VCaP (cell line): ENCODE measurements around the gene SRD5A1.

Experiments
- H3K27ac ChIP-seq: fragments of 450-650 bp; 2 replicates; pipeline ENCODE4 v1.5.1; 2017
- CTCF ChIP-seq: fragments of 450-650 bp; conservative IDR thresholded peaks from 2 replicates; pipeline ENCODE4 v1.5.1; 2017; ENCODE audit warnings: mild to moderate bottlenecking, moderate library complexity

Gene SRD5A1

GRCh38 chr5:6721442-6721841 lies 88.2 kb downstream of the SRD5A1 start:
- H3K27ac ChIP-seq, result no peak overlapping the region
- no peak for TF ChIP-seq CTCF

- no peak for TF ChIP-seq CTCF
- no peak overlapping the region for H3K27ac ChIP-seq
Measured at GRCh38 chr5:6722015-6722414, 88.8 kb downstream of the SRD5A1 start.

- no peak for TF ChIP-seq CTCF
- H3K27ac ChIP-seq, result no peak overlapping the region
Measured at GRCh38 chr5:6723122-6723815, 90.0 kb downstream of the SRD5A1 start.

GRCh38 chr5:6723816-6724300 lies 90.6 kb downstream of the SRD5A1 start:
- H3K27ac ChIP-seq, result no peak overlapping the region
- no peak for TF ChIP-seq CTCF
